HG02981 (cell line): Measurements from ENCODE around the gene ARHGEF6.
A peak's percentile ranks its signal among the peaks of the same experiment; 100 is the strongest.
"Not testable (repeated sequence)": the region's sequence is repeated elsewhere in the genome, so short reads cannot be mapped to it uniquely, and the experiment has no call there.

Source experiments
- ATAC-seq: cut with Tn5 transposase; IDR thresholded peaks from one replicate; pipeline ENCODE4 v1.9.1; 2021; ENCODE audit warnings: mild to moderate bottlenecking, moderate library complexity; ENCODE audit not compliant: unreplicated experiment

ARHGEF6 gene

GRCh38 chrX:136783159-136783558, 2.4 kb upstream of the ARHGEF6 start:
- ATAC-seq, result no peak

GRCh38 chrX:136781180-136781797, 557 bp upstream of the ARHGEF6 start:
- ATAC-seq, result no peak

- ATAC-seq, result no peak
Measured at GRCh38 chrX:136780241-136780640, 491 bp downstream of the ARHGEF6 start.

- peak; percentile 41 for ATAC-seq
Measured at GRCh38 chrX:136779346-136779781, 1.4 kb downstream of the ARHGEF6 start.

GRCh38 chrX:136778916-136779315, 1.8 kb downstream of the ARHGEF6 start:
- ATAC-seq, result no peak

GRCh38 chrX:136778020-136778419, 2.7 kb downstream of the ARHGEF6 start:
- no peak for ATAC-seq

- no peak for ATAC-seq
Measured at GRCh38 chrX:136773648-136774047, 7.1 kb downstream of the ARHGEF6 start.

- ATAC-seq, result not testable (repeated sequence)
Measured at GRCh38 chrX:136771869-136772268, 8.9 kb downstream of the ARHGEF6 start.

GRCh38 chrX:136768469-136769084, 12.2 kb downstream of the ARHGEF6 start:
- ATAC-seq, result peak; percentile 40

GRCh38 chrX:136767104-136767941, 13.4 kb downstream of the ARHGEF6 start:
- peak; percentile 74 for ATAC-seq

- no peak for ATAC-seq
Measured at GRCh38 chrX:136766785-136767103, 14.0 kb downstream of the ARHGEF6 start.

- no peak for ATAC-seq
Measured at GRCh38 chrX:136765821-136766356, 14.8 kb downstream of the ARHGEF6 start.

GRCh38 chrX:136764206-136764605, 16.5 kb downstream of the ARHGEF6 start:
- ATAC-seq, result no peak

GRCh38 chrX:136762820-136763452, 17.8 kb downstream of the ARHGEF6 start:
- no peak for ATAC-seq

- ATAC-seq, result no peak
Measured at GRCh38 chrX:136761421-136761820, 19.3 kb downstream of the ARHGEF6 start.

GRCh38 chrX:136759968-136760367, 20.8 kb downstream of the ARHGEF6 start:
- ATAC-seq, result peak; percentile 94

- ATAC-seq, result no peak
Measured at GRCh38 chrX:136755411-136755810, 25.3 kb downstream of the ARHGEF6 start.

- no peak for ATAC-seq
Measured at GRCh38 chrX:136754651-136755050, 26.1 kb downstream of the ARHGEF6 start.

GRCh38 chrX:136752796-136753195, 27.9 kb downstream of the ARHGEF6 start:
- ATAC-seq, result no peak

- ATAC-seq, result no peak
Measured at GRCh38 chrX:136752346-136752745, 28.4 kb downstream of the ARHGEF6 start.

- no peak for ATAC-seq
Measured at GRCh38 chrX:136750364-136750763, 30.4 kb downstream of the ARHGEF6 start.
